C4-2B (cell line): ENCODE results near the gene IFNLR1.

Experiments
- ZFX ChIP-seq: fragments of 450-650 bp; IDR thresholded peaks from 2 replicates; pipeline ENCODE4 v1.6.1; 2017
- TF ChIP-seq, protein P1 (sequence below): fragments of 450-650 bp; conservative IDR thresholded peaks from 2 replicates; pipeline ENCODE4 v1.5.1; 2017; ENCODE audit warnings: mild to moderate bottlenecking

DNA sequence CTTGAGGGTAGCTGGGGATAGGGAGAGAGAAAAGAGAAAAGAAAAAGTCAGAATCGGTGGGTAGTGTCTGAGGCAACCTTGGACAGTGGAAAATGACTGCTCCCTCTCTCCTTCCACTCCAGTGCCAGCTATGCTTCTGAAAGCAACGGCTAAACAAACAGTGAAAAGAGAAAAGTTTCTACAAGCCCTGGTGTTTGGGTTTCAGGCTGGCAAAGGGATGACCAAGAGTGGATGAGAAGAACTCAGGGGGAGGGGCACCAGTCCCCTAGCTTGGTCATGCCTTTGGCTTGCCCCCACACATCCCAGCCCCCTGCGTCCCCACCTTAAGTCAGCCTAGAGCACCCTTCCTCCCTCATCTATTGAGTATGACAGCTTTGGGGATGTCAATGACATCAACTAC, 52.7 kb downstream of the IFNLR1 start:
- TF ChIP-seq, protein P1, sequence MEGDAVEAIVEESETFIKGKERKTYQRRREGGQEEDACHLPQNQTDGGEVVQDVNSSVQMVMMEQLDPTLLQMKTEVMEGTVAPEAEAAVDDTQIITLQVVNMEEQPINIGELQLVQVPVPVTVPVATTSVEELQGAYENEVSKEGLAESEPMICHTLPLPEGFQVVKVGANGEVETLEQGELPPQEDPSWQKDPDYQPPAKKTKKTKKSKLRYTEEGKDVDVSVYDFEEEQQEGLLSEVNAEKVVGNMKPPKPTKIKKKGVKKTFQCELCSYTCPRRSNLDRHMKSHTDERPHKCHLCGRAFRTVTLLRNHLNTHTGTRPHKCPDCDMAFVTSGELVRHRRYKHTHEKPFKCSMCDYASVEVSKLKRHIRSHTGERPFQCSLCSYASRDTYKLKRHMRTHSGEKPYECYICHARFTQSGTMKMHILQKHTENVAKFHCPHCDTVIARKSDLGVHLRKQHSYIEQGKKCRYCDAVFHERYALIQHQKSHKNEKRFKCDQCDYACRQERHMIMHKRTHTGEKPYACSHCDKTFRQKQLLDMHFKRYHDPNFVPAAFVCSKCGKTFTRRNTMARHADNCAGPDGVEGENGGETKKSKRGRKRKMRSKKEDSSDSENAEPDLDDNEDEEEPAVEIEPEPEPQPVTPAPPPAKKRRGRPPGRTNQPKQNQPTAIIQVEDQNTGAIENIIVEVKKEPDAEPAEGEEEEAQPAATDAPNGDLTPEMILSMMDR = no peak
- TF ChIP-seq ZFX = no peak
